ENCODE data around the gene RUVBL1.

DNA sequence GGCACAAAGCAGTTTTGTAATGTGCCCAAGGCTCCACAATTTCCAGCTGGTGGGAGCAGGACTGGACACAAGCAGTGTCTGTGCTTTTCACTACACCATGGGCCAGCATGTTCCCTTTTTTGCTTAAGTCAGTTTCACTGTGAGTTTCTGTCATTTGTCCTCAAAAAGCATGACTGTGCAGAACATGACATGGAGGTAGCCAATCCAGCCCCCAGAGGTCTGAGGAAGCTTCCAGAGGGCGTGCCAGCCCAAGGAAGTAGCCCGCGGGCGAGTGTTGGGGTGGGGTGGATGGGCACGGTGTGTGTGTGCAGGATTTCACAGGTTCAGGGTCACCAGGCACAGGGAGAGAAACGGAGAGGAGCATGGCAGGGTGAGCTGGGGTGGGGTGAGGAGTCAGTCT, 21.7 kb upstream of the RUVBL1 start:
- TF ChIP-seq CTCF (conservative IDR thresholded peaks at IDR 0.05; ENCODE audit: low read depth, low read length) (no peak), EZH2phosphoT487 (IDR thresholded peaks at IDR 0.05; ENCODE audit: borderline replicate concordance, low read length) (no peak), EZH2 (IDR thresholded peaks at IDR 0.05; ENCODE audit: low read length, unreplicated experiment) (no peak)

Measured in PC-3 (cell line).